ENCODE results near the gene HOXD10.

Gene HOXD10

GRCh38 chr2:176107731-176108181, 8.8 kb upstream of the HOXD10 start:
- DNase-seq = no peak

- no peak for DNase-seq
Observed at GRCh38 chr2:176109192-176109901, 7.2 kb upstream of the HOXD10 start.

GRCh38 chr2:176109946-176110345, 6.6 kb upstream of the HOXD10 start:
- DNase-seq = no peak

GRCh38 chr2:176110415-176111308, 5.9 kb upstream of the HOXD10 start:
- no peak for DNase-seq

- DNase-seq = peak in 1 of 2 donors; percentile 18
Observed at GRCh38 chr2:176111309-176111663, 5.3 kb upstream of the HOXD10 start.

- no peak for DNase-seq
Observed at GRCh38 chr2:176111846-176112374, 4.7 kb upstream of the HOXD10 start.

- no peak for DNase-seq
Observed at GRCh38 chr2:176112375-176113302, 3.9 kb upstream of the HOXD10 start.

GRCh38 chr2:176114120-176114929, 2.3 kb upstream of the HOXD10 start:
- DNase-seq = no peak

GRCh38 chr2:176114930-176115625, 1.5 kb upstream of the HOXD10 start:
- no peak for DNase-seq

GRCh38 chr2:176117162-176117822, 714 bp downstream of the HOXD10 start:
- DNase-seq = no peak

- no peak for DNase-seq
Observed at GRCh38 chr2:176117823-176118371, 1.3 kb downstream of the HOXD10 start.

- DNase-seq = peak in 1 of 2 donors; percentile 27
Observed at GRCh38 chr2:176118601-176119339, 2.2 kb downstream of the HOXD10 start.

GRCh38 chr2:176120364-176121189, 4.0 kb downstream of the HOXD10 start:
- no peak for DNase-seq

- no peak for DNase-seq
Observed at GRCh38 chr2:176121190-176122051, 4.8 kb downstream of the HOXD10 start.

GRCh38 chr2:176122052-176122682, 5.6 kb downstream of the HOXD10 start:
- DNase-seq = no peak

GRCh38 chr2:176122683-176123410, 6.3 kb downstream of the HOXD10 start, which contains the start of gene HOXD9:
Gene HOXD9 (plus strand): TSS chr2:176122719. CDS start chr2:176122769, 50 bp downstream.
- no peak for DNase-seq

All from inflammatory macrophage (primary cell).